H1 (cell line): ENCODE data around the gene EEIG1. TPM values are rescaled to one million over a fixed set of nuclear protein-coding genes. Genes with fewer than 3 reads are reported as not detected.

Experiments used
- CTCF ChIA-PET: fragments of 300-600 bp; sonication (Branson Sonifier 250); formaldehyde crosslinking; loops from one replicate; lab custom pipeline; 2021; ENCODE audit not compliant: partially characterized antibody; lab: Charles Lee
- POLR2A ChIA-PET: fragments of 300-600 bp; sonication (Branson Sonifier 250); formaldehyde crosslinking; loops from one replicate; lab custom pipeline; 2021; ENCODE audit warnings: inconsistent platforms; ENCODE audit not compliant: partially characterized antibody; lab: Charles Lee
- DNase-seq, 2 experiments: peaks; one replicate each; pipeline versions ENCODE4 v3.0.0 to v3.0.0-alpha.2; 2010 to 2022; ENCODE audit warnings: low spot score in 2 of 2, low read depth in 1 of 2, mixed read lengths in 1 of 2
- FAIRE-seq: peaks from 2 replicates; lab custom pipeline; 2011; peaks lifted over from hg19 to GRCh38; lab: Jason Lieb, UNC
- H2AFZ ChIP-seq: 2 replicates; pipeline ENCODE4 v1.8.1; 2012; ENCODE audit warnings: low read length, inconsistent platforms
- H2AK5ac ChIP-seq: 2 replicates; pipeline ENCODE4 v1.6.1; 2013; ENCODE audit warnings: low read depth, low read length
- H2BK120ac ChIP-seq: replicated peaks from 2 replicates; pipeline ENCODE3; 2013; ENCODE audit warnings: low read depth, low read length, inconsistent platforms
- H2BK12ac ChIP-seq: 2 replicates; pipeline ENCODE4 v1.6.1; 2013; ENCODE audit warnings: low read depth, low read length
- H2BK15ac ChIP-seq: 2 replicates; pipeline ENCODE4 v1.6.1; 2013; ENCODE audit warnings: low read length
- H2BK20ac ChIP-seq: 2 replicates; pipeline ENCODE4 v1.6.1; 2013; ENCODE audit warnings: low read length
- H2BK5ac ChIP-seq: 2 replicates; pipeline ENCODE4 v1.6.1; 2013; ENCODE audit warnings: low read depth, low read length
- H3K14ac ChIP-seq: 2 replicates; pipeline ENCODE4 v1.6.1; 2013; ENCODE audit warnings: inconsistent platforms; ENCODE audit not compliant: insufficient read length
- H3K18ac ChIP-seq: 2 replicates; pipeline ENCODE4 v1.6.1; 2013; ENCODE audit warnings: low read length; ENCODE audit errors: extremely low read depth
- H3K23ac ChIP-seq: 2 replicates; pipeline ENCODE4 v1.6.1; 2013; ENCODE audit warnings: inconsistent platforms; ENCODE audit not compliant: insufficient read length
- H3K23me2 ChIP-seq: 2 replicates; pipeline ENCODE4 v1.6.1; 2013; ENCODE audit warnings: low read depth, low read length
- H3K27ac ChIP-seq: 2 replicates; pipeline ENCODE4 v1.6.1; 2011; ENCODE audit warnings: low read depth, low read length, inconsistent platforms
- H3K27me3 ChIP-seq, 4 experiments: replicated peaks in 1 of 4; 1 replicate in 1 of 4; 2 replicates in 3 of 4; pipeline versions ENCODE4 v1.6.1 to v1.8.1; 2011 to 2013; ENCODE audit warnings: low read length in 3 of 4, mild to moderate bottlenecking in 3 of 4, inconsistent platforms in 2 of 4, mixed read lengths in 2 of 4, moderate library complexity in 1 of 4; ENCODE audit not compliant: control insufficient read depth in 3 of 4, insufficient read depth in 3 of 4; ENCODE audit errors: extremely low read depth in 1 of 4
- H3K36me3 ChIP-seq, 4 experiments: 2 replicates each; pipeline versions ENCODE4 v1.6.1 to v1.8.1; 2011 to 2013; ENCODE audit warnings: mild to moderate bottlenecking in 4 of 4, low read length in 3 of 4, moderate library complexity in 2 of 4, control low read depth in 1 of 4, inconsistent platforms in 1 of 4; ENCODE audit not compliant: insufficient read depth in 4 of 4, control insufficient read depth in 2 of 4
- H3K4ac ChIP-seq: replicated peaks from 2 replicates; pipeline ENCODE3; 2013; ENCODE audit warnings: low read length, low read depth, mixed read lengths, inconsistent platforms; ENCODE audit not compliant: insufficient read length
- H3K4me1 ChIP-seq, 4 experiments: replicated peaks in 1 of 4; 1 replicate in 1 of 4; 2 replicates in 3 of 4; pipeline versions ENCODE4 v1.6.1 to v1.8.1; 2011 to 2013; ENCODE audit warnings: low read length in 3 of 4, inconsistent platforms in 2 of 4, mixed read lengths in 1 of 4; ENCODE audit not compliant: insufficient read depth in 4 of 4, control insufficient read depth in 3 of 4
- H3K4me2 ChIP-seq, 2 experiments: 2 replicates each; pipeline versions ENCODE4 v1.6.1 to v1.8.1; 2011 to 2013; ENCODE audit warnings: low read depth in 2 of 2, low read length in 2 of 2, control low read depth in 1 of 2, inconsistent platforms in 1 of 2, mild to moderate bottlenecking in 1 of 2; ENCODE audit not compliant: insufficient read depth in 1 of 2
- H3K4me3 ChIP-seq, 4 experiments: fragments of 200-600, 300-600 bp in 1 of 4; sonication (generic), shearing (Covaris generic), sonication (Bioruptor Twin) in 1 of 4; 2 replicates each; pipeline versions ENCODE4 v1.5.1 to v1.8.1; 2011 to 2016; ENCODE audit warnings: low read length in 4 of 4, low read depth in 3 of 4, control low read depth in 2 of 4, inconsistent platforms in 2 of 4, mild to moderate bottlenecking in 2 of 4, mixed read lengths in 1 of 4, moderate library complexity in 1 of 4; ENCODE audit not compliant: insufficient read depth in 2 of 4; ENCODE audit errors: extremely low read depth in 1 of 4
- H3K56ac ChIP-seq: replicated peaks from 2 replicates; pipeline ENCODE3; 2013; ENCODE audit warnings: low read depth, mild to moderate bottlenecking, mixed read lengths, low read length, inconsistent platforms; ENCODE audit not compliant: insufficient read length
- H3K79me1 ChIP-seq: 2 replicates; pipeline ENCODE4 v1.6.1; 2013; ENCODE audit warnings: low read depth, low read length, control low read depth
- H3K79me2 ChIP-seq, 2 experiments: 2 replicates each; pipeline versions ENCODE4 v1.6.1 to v1.8.1; 2012 to 2013; ENCODE audit warnings: low read length in 2 of 2, mild to moderate bottlenecking in 2 of 2, inconsistent platforms in 1 of 2; ENCODE audit not compliant: insufficient read depth in 2 of 2, control insufficient read depth in 1 of 2
- H3K9ac ChIP-seq, 4 experiments: replicated peaks in 1 of 4; 1 replicate in 1 of 4; 2 replicates in 3 of 4; pipeline versions ENCODE4 v1.6.1 to v1.8.1; 2011 to 2013; ENCODE audit warnings: low read depth in 3 of 4, low read length in 3 of 4, control low read depth in 2 of 4, mild to moderate bottlenecking in 2 of 4, moderate library complexity in 2 of 4, inconsistent platforms in 1 of 4; ENCODE audit errors: extremely low read depth in 1 of 4
- H3K9me3 ChIP-seq, 2 experiments: 2 replicates each; pipeline versions ENCODE4 v1.6.1 to v1.8.1; 2012 to 2013; ENCODE audit warnings: mild to moderate bottlenecking in 2 of 2, moderate library complexity in 2 of 2, control low read depth in 1 of 2, inconsistent platforms in 1 of 2, low read depth in 1 of 2, low read length in 1 of 2, mixed read lengths in 1 of 2; ENCODE audit not compliant: insufficient read depth in 2 of 2
- H4K20me1 ChIP-seq, 2 experiments: replicated peaks in 1 of 2; 2 replicates each; pipeline versions ENCODE3 to v1.8.1; 2011 to 2013; ENCODE audit warnings: inconsistent platforms in 2 of 2, low read length in 2 of 2, mild to moderate bottlenecking in 1 of 2; ENCODE audit not compliant: insufficient read depth in 2 of 2, control insufficient read depth in 1 of 2
- H4K5ac ChIP-seq: 2 replicates; pipeline ENCODE4 v1.6.1; 2013; ENCODE audit warnings: low read length, low read depth, mixed read lengths, inconsistent platforms; ENCODE audit not compliant: insufficient read length
- H4K8ac ChIP-seq: 2 replicates; pipeline ENCODE4 v1.8.0; 2013; ENCODE audit warnings: mild to moderate bottlenecking, moderate library complexity, low read length, inconsistent platforms; ENCODE audit not compliant: insufficient read depth; ENCODE audit errors: extremely low read depth
- H4K91ac ChIP-seq: replicated peaks from 2 replicates; pipeline ENCODE3; 2013; ENCODE audit warnings: low read length, mixed read lengths, inconsistent platforms; ENCODE audit not compliant: insufficient read length
- EGR1 ChIP-seq: IDR thresholded peaks from 2 replicates; pipeline ENCODE4 v1.6.1; 2011; ENCODE audit warnings: low read depth, low read length, borderline replicate concordance
- JUND ChIP-seq: IDR thresholded peaks from 2 replicates; pipeline ENCODE4 v1.6.1; 2011; ENCODE audit warnings: mild to moderate bottlenecking, improper control_type of control experiment, low read length
- MAFK ChIP-seq: IDR thresholded peaks from 2 replicates; pipeline ENCODE4 v1.6.1; 2012; ENCODE audit warnings: low read depth, mild to moderate bottlenecking, improper control_type of control experiment, low read length
- POLR2A ChIP-seq, 2 experiments: IDR thresholded peaks; 1 replicate in 1 of 2; 2 replicates in 1 of 2; pipeline ENCODE4 v1.6.1; 2011; ENCODE audit warnings: low read depth in 2 of 2, low read length in 2 of 2, mild to moderate bottlenecking in 2 of 2; ENCODE audit errors: control extremely low read depth in 1 of 2
- SIX5 ChIP-seq: IDR thresholded peaks from 2 replicates; pipeline ENCODE4 v1.6.1; 2011; ENCODE audit warnings: mild to moderate bottlenecking, low read depth, low read length
- TAF1 ChIP-seq: IDR thresholded peaks from 2 replicates; pipeline ENCODE4 v1.6.1; 2011; ENCODE audit warnings: mild to moderate bottlenecking, low read depth, low read length
- TAF7 ChIP-seq: optimal IDR thresholded peaks from 2 replicates; pipeline ENCODE3; 2011; ENCODE audit warnings: low read depth, mild to moderate bottlenecking, inconsistent platforms, low read length, moderate library complexity, borderline replicate concordance
- WGBS, 2 experiments: shearing (Covaris generic) in 1 of 2; methylation state at CpG; one replicate each; pipeline versions ENCODE4 v1.1.6 to v1.1.7; 2013 to 2015; ENCODE audit warnings: low lambda C conversion rate in 2 of 2, mixed read lengths in 2 of 2, inconsistent platforms in 1 of 2, low coverage in 1 of 2, missing lambda C conversion rate in 1 of 2; ENCODE audit not compliant: insufficient replicate concordance in 2 of 2, insufficient coverage in 1 of 2, insufficient read length in 1 of 2; ENCODE audit errors: extremely low coverage in 1 of 2, missing lambda C conversion rate in 1 of 2; 5-methylcytosine and 5-hydroxymethylcytosine counted together
- polyA plus RNA-seq, 7 experiments: library from polyadenylated mRNA; depleted of rRNA in 3 of 7; stranded (reverse) in 5 of 7; unstranded in 2 of 7; fragments of >200 nt in 5 of 7; fragments of 200-250 nt in 2 of 7; gene quantifications; 1 replicate in 5 of 7; 2 replicates in 1 of 7; 4 replicates in 1 of 7; pipeline versions ENCODE4 v1.2.1 to v1.2.3, GENCODE V29; 2011 to 2013; ENCODE audit warnings: missing spikeins in 2 of 7, mixed read lengths in 2 of 7
- total RNA-seq: library from RNA; stranded (reverse); fragmentation: NEBNext Ultra II Directional; extraction: Animal tissue kit (Norgen Biotek cat#: 25700); gene quantifications from 2 replicates; pipeline ENCODE4 v1.2.1, GENCODE V29; 2021
- TF ChIP-seq, protein P1 (sequence below): IDR thresholded peaks from 2 replicates; pipeline ENCODE4 v1.6.1; 2011; ENCODE audit warnings: low read depth, mild to moderate bottlenecking, low read length; ENCODE audit not compliant: insufficient read depth
- TF ChIP-seq, protein P2 (sequence below): IDR thresholded peaks from 2 replicates; pipeline ENCODE4 v1.6.1; 2012; ENCODE audit warnings: low read length, inconsistent platforms

The EEIG1 gene
- total and polyA plus RNA-seq, 2 of the 8 experiments (the other 6 are each of a cell fraction or from before 2014, with no cell fraction given), result 29.8 to 50.8 TPM

GRCh38 chr9:127941062-127941960 is 39.5 kb downstream of the EEIG1 start:
- H3K4ac ChIP-seq, result no peak overlapping the region
- H3K36me3 ChIP-seq, result peaks cover 7 to 16% (median 13%) of the 10 kb centered on the region in 4 experiments
- H4K5ac ChIP-seq, result no peak overlapping the region
- H3K4me3 ChIP-seq, result no peak overlapping the region
- H3K4me1 ChIP-seq, result peaks cover 0 to 25% (median 15%) of the 10 kb centered on the region in 4 experiments; a peak in 6 of 7 replicates
- H2BK5ac ChIP-seq, result no peak overlapping the region
- DNase-seq (no peak), FAIRE-seq (no peak)
- peaks cover 4% of the 10 kb centered on the region for H3K79me1 ChIP-seq
- POLR2A ChIA-PET, result interaction anchor here (1.0 to 1.8 kb wide), 6 partner anchors 8 to 93 kb away, joined by 3 to 7 read pairs (median 4); partner anchors contain the start of gene EEIG1
- CTCF ChIA-PET, result interaction anchor here (0.8 to 35.5 kb wide), 24 partner anchors 10 to 183 kb away, joined by 3 to 825 read pairs (median 14); partner anchors contain the start of genes EEIG1, ENG, NAIF1 and PIP5KL1
- H4K8ac ChIP-seq, result no peak overlapping the region
- H4K20me1 ChIP-seq, result peaks cover 4 to 23% of the 10 kb centered on the region in 2 experiments
- H3K27ac ChIP-seq, result no peak overlapping the region
- H3K23ac ChIP-seq, result no peak overlapping the region
- no peak overlapping the region for H3K18ac ChIP-seq
- H2BK20ac ChIP-seq, result no peak overlapping the region
- H2AK5ac ChIP-seq, result no peak overlapping the region
- no peak overlapping the region for H3K14ac ChIP-seq
- H3K9ac ChIP-seq, result no peak overlapping the region
- H3K4me2 ChIP-seq, result no peak overlapping the region
- no peak overlapping the region for H3K56ac ChIP-seq
- no peaks in the 10 kb centered on the region for H3K9me3 ChIP-seq
- WGBS, 2 experiments, result 83% methylated on average over 14 of the region's 18 CpGs; no CpG with 5 or more reads in 1 of the 2 experiments
- H4K91ac ChIP-seq, result no peak overlapping the region
- H2AFZ ChIP-seq, result no peak overlapping the region
- H2BK120ac ChIP-seq, result no peak overlapping the region
- H3K79me2 ChIP-seq, result peaks cover 0 to 11% of the 10 kb centered on the region in 2 experiments; a peak in 1 of 4 replicates
- H3K23me2 ChIP-seq, result peaks cover 13% of the 10 kb centered on the region; the same call in 1 of the 2 replicates
- H2BK12ac ChIP-seq, result no peak overlapping the region
- no peak overlapping the region for H2BK15ac ChIP-seq
- no peaks in the 10 kb centered on the region for H3K27me3 ChIP-seq
- TF ChIP-seq SIX5 (no peak), MAFK (no peak), POLR2A (IDR thresholded peaks at IDR 0.05; ENCODE audit: control extremely low read depth in 1 of 2, low read depth in 2 of 2, low read length in 2 of 2) (no peak), TAF1 (no peak), JUND (no peak), TAF7 (no peak), EGR1 (no peak)
- TF ChIP-seq, protein P1, sequence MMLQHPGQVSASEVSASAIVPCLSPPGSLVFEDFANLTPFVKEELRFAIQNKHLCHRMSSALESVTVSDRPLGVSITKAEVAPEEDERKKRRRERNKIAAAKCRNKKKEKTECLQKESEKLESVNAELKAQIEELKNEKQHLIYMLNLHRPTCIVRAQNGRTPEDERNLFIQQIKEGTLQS, result no peak
- TF ChIP-seq, protein P2, sequence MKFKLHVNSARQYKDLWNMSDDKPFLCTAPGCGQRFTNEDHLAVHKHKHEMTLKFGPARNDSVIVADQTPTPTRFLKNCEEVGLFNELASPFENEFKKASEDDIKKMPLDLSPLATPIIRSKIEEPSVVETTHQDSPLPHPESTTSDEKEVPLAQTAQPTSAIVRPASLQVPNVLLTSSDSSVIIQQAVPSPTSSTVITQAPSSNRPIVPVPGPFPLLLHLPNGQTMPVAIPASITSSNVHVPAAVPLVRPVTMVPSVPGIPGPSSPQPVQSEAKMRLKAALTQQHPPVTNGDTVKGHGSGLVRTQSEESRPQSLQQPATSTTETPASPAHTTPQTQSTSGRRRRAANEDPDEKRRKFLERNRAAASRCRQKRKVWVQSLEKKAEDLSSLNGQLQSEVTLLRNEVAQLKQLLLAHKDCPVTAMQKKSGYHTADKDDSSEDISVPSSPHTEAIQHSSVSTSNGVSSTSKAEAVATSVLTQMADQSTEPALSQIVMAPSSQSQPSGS, result no peak
